Right forelimb (tissue), 1 donor: ENCODE data around the gene TTLL6.
"Not testable (repeated sequence)": the region's sequence is repeated elsewhere in the genome, so short reads cannot be mapped to it uniquely, and the experiment has no call there.

ENCODE experiments used
- DNase-seq: peaks from one replicate; pipeline ENCODE4 v3.0.0-alpha.2; 2018

TTLL6 gene

GRCh38 chr17:48722201-48722907 lies 94.7 kb downstream of the TTLL6 start, which contains the start of gene PRAC1:
Gene PRAC1, minus strand, starts transcription at chr17:48722518. Its CDS starts 126 bp downstream, at chr17:48722392.
- DNase-seq, result no peak

GRCh38 chr17:48721009-48721402 lies 96.0 kb downstream of the TTLL6 start:
- DNase-seq, result no peak

DNA sequence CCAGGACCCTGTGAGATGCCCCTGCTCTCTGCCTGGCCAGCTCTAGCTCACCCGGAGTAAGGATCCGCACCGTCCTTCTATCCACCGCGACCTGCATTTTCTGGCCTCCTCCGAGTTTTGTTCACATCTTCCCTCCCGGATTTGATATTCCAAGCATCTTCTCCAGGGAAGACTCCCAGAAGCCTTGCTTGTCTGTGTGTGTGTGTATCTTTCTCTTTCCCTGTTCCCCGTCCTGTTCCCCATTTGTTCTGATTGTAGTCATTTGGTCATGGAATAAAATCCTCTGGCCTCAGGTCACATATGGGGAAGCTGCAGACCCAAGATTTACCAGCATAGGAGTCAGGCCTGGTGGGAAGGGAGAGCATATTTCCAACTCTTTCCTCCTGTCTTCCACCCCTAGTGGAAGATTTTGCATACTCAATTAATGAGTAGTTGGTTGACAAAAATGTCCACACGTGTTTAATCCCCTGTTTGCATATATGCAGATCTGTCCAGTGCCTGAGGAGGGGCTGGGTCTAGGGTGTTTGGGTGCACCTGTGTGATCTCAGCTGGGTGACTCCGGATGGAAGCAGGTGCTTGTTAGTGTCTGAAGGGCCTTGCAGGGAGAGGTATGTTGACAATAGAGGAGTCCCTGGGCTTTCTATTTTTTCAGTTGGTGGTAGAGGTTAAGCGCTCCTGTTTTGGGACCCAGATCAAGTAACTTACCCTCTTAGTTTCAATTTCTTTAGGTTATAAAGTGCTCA lies 96.6 kb downstream of the TTLL6 start:
- DNase-seq, result no peak

- DNase-seq, result no peak
These were observed 97.3 kb downstream of the TTLL6 start for GRCh38 chr17:48719642-48720265.

GRCh38 chr17:48718761-48719641 lies 98.0 kb downstream of the TTLL6 start:
- peak; percentile 75 for DNase-seq

GRCh38 chr17:48718227-48718760 lies 98.7 kb downstream of the TTLL6 start:
- peak; percentile 69 for DNase-seq

- no peak for DNase-seq
These were observed 99.4 kb downstream of the TTLL6 start for GRCh38 chr17:48717367-48718226.

GRCh38 chr17:48716549-48716948 lies 100.5 kb downstream of the TTLL6 start:
- DNase-seq, result not testable (repeated sequence)

DNA sequence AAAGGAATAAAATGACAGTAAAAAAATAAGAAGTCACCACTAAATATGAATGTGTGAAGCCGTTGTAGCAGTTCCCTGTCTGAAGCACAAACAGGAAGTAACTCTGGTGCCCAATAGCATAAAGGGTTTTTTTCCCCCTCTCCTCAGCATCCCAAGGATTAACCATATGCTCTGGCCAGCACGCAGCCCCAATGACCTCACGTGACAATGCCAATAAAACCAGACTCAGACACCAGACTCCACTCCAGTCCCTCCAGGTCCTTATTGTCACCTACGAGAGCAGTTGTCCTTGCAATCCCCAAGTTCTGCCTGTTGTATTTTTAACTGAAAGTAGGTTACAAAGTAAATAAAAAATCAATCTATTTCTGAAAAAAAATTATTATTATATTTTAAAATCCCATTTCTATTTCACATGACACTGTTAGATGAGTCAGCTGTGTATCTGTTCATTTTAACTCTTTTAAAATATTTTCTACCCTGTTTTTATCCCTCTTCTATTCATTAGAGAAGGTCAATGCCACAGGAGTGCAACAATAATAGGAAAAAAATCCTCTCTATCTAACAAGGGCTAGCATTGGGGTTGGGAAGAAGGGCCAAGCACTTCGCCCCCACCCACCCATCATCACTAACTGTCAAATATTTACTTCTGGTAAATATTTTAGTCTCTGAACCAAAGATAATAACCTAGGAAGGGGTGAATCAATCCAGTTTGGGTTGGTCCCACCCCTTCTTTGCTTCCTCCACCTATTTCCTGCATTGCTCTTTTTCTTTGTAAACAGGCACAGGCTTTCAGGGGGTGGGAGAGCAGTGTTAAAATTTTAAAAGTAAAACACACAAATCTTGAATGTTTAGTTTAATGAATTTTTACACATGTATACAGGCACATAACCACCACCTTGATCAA lies 101.3 kb downstream of the TTLL6 start:
- no peak for DNase-seq
